K562 (cell line): Measurements from ENCODE around the gene RFWD3. TPM values are rescaled to one million over a fixed set of nuclear protein-coding genes. Genes with fewer than 3 reads are reported as not detected.

Experiments used
- ATAC-seq: fragments of 200-7000 bp; cut with Tn5 transposase; 3 replicates; pipeline ENCODE4 v1.9.1; 2020; ENCODE audit warnings: moderate library complexity
- BruUV-seq: library from RNA; stranded (reverse); fragments of 400-500 nt; replicated peaks from 2 replicates; lab custom pipeline; 2021; lab: Mats Ljungman, UMichigan
- CTCF ChIA-PET: fragments of 300-600 bp; formaldehyde crosslinking; extraction: SDS; loops from one replicate; lab custom pipeline; 2021; ENCODE audit warnings: low intra/inter-chr PET ratio; lab: Yijun Ruan, JAX
- POLR2A ChIA-PET: fragments of 300-600, 350-650 bp; sonication (Branson Sonifier 250); formaldehyde crosslinking; extraction: SDS; loops from one replicate; lab custom pipeline; 2021; ENCODE audit warnings: antibody characterized with exemption, inconsistent platforms; lab: Yijun Ruan, JAX
- DNase-seq, 4 experiments: peaks; one replicate each; pipeline versions ENCODE4 v3.0.0 to v3.0.0-alpha.2; 2011 to 2018; ENCODE audit warnings: low spot score in 3 of 4, mixed read lengths in 3 of 4; ENCODE audit errors: extremely low read depth in 1 of 4
- FAIRE-seq: peaks from 2 replicates; lab custom pipeline; 2011; peaks lifted over from hg19 to GRCh38; lab: Jason Lieb, UNC
- H2AFZ ChIP-seq: 2 replicates; pipeline ENCODE4 v1.6.0; 2011; ENCODE audit warnings: low read depth, low read length, control low read depth, inconsistent platforms
- H3K27ac ChIP-seq: fragments of 200-600 bp; 3 replicates; pipeline ENCODE4 v1.8.0; 2011; ENCODE audit warnings: low read depth, mild to moderate bottlenecking, control low read depth, inconsistent platforms, low read length, moderate library complexity, mixed read lengths; ENCODE audit errors: extremely low read depth
- H3K27me3 ChIP-seq, 2 experiments: fragments of 300-600 bp in 1 of 2; 2 replicates in 1 of 2; 3 replicates in 1 of 2; pipeline versions ENCODE4 v1.6.0 to v1.8.0; 2011; ENCODE audit warnings: inconsistent platforms in 2 of 2, low read length in 2 of 2, mild to moderate bottlenecking in 1 of 2, mixed read lengths in 1 of 2, moderate library complexity in 1 of 2; ENCODE audit not compliant: control insufficient read depth in 2 of 2, insufficient read depth in 2 of 2
- H3K36me3 ChIP-seq: fragments of 300-600 bp; 3 replicates; pipeline ENCODE4 v1.8.0; 2011; ENCODE audit warnings: mild to moderate bottlenecking, low read length, inconsistent platforms; ENCODE audit not compliant: control insufficient read depth, insufficient read depth
- H3K4me1 ChIP-seq, 2 experiments: fragments of 200-600 bp in 1 of 2; replicated peaks in 1 of 2; 2 replicates in 1 of 2; 3 replicates in 1 of 2; pipeline versions ENCODE4 v1.5.1 to v1.8.0; 2011; ENCODE audit warnings: inconsistent platforms in 2 of 2, low read length in 2 of 2, mild to moderate bottlenecking in 1 of 2, mixed read lengths in 1 of 2, moderate library complexity in 1 of 2; ENCODE audit not compliant: control insufficient read depth in 2 of 2, insufficient read depth in 2 of 2
- H3K4me2 ChIP-seq: 2 replicates; pipeline ENCODE4 v1.6.1; 2011; ENCODE audit warnings: low read length, control low read depth, inconsistent platforms, mixed read lengths; ENCODE audit not compliant: insufficient read depth
- H3K4me3 ChIP-seq: fragments of 200-600 bp; sonication (generic), shearing (Covaris generic); 2 replicates; pipeline ENCODE4 v1.5.1; 2016; ENCODE audit warnings: control low read depth, inconsistent platforms
- H3K79me2 ChIP-seq: fragments of 200-600 bp; 3 replicates; pipeline ENCODE4 v1.8.0; 2011; ENCODE audit warnings: low read length, inconsistent platforms; ENCODE audit not compliant: control insufficient read depth, insufficient read depth
- H3K9ac ChIP-seq, 2 experiments: 2 replicates each; pipeline versions ENCODE4 v1.6.0 to v1.6.1; 2011; ENCODE audit warnings: low read depth in 2 of 2, low read length in 2 of 2, control low read depth in 1 of 2, inconsistent platforms in 1 of 2, mild to moderate bottlenecking in 1 of 2, mixed read lengths in 1 of 2; ENCODE audit not compliant: insufficient read depth in 1 of 2
- H3K9me1 ChIP-seq: one replicate; pipeline ENCODE4 v1.6.0; 2011; ENCODE audit warnings: inconsistent platforms, mild to moderate bottlenecking, low read length, moderate library complexity; ENCODE audit not compliant: control insufficient read depth, insufficient read depth
- H3K9me3 ChIP-seq: replicated peaks from 2 replicates; pipeline ENCODE4 v1.5.1; 2011; ENCODE audit warnings: low read depth, low read length, inconsistent platforms; ENCODE audit not compliant: control insufficient read depth, insufficient read depth
- H4K20me1 ChIP-seq: replicated peaks from 2 replicates; pipeline ENCODE4 v1.6.1; 2011; ENCODE audit warnings: low read length, inconsistent platforms, mixed read lengths; ENCODE audit not compliant: control insufficient read depth, insufficient read depth
- CBFA2T2 ChIP-seq: fragments of 450-650 bp; conservative IDR thresholded peaks from 2 replicates; pipeline ENCODE4 v1.6.1; 2017; ENCODE audit warnings: mild to moderate bottlenecking
- CREBBP ChIP-seq: IDR thresholded peaks from one replicate; pipeline ENCODE4 v1.6.1; 2012; ENCODE audit warnings: low read depth, mild to moderate bottlenecking, control low read depth, inconsistent platforms, low read length
- EP300 ChIP-seq: IDR thresholded peaks from 2 replicates; pipeline ENCODE4 v1.6.1; 2012; ENCODE audit warnings: low read length, improper control_type of control experiment
- ETV5 ChIP-seq: sonication (generic); formaldehyde crosslinking; IDR thresholded peaks from 2 replicates; pipeline ENCODE4 v1.4.0; 2020; ENCODE audit warnings: low read depth, mild to moderate bottlenecking, missing genetic modification reagents
- IRF2 ChIP-seq: sonication (generic); formaldehyde crosslinking; IDR thresholded peaks from 2 replicates; pipeline ENCODE4 v1.8.1; 2022; ENCODE audit warnings: mild to moderate bottlenecking, missing genetic modification reagents
- KDM1A ChIP-seq, 2 experiments: fragments of 450-650 bp; IDR thresholded peaks; 2 replicates each; pipeline ENCODE4 v1.6.1; 2016; ENCODE audit warnings: mild to moderate bottlenecking in 2 of 2
- KDM2B ChIP-seq: fragments of 250-450 bp; sonication (Bioruptor Pico); IDR thresholded peaks from 2 replicates; pipeline ENCODE4 v1.8.0; 2021; ENCODE audit warnings: mild to moderate bottlenecking, moderate library complexity
- RCOR1 ChIP-seq, 2 experiments: IDR thresholded peaks; 2 replicates each; pipeline ENCODE4 v1.6.1; 2012; ENCODE audit warnings: low read depth in 2 of 2, low read length in 2 of 2, borderline replicate concordance in 1 of 2, improper control_type of control experiment in 1 of 2
- TEAD1 ChIP-seq, 2 experiments: fragments of 450-650 bp in 1 of 2; sonication (generic) in 1 of 2; formaldehyde crosslinking; IDR thresholded peaks; 2 replicates each; pipeline versions ENCODE4 v1.4.0 to v1.8.0; 2020 to 2022; ENCODE audit warnings: mild to moderate bottlenecking in 2 of 2, missing genetic modification reagents in 1 of 2
- ZNF140 ChIP-seq: fragments of 250-450 bp; sonication (Bioruptor Pico); IDR thresholded peaks from 2 replicates; pipeline ENCODE4 v1.8.0; 2021; ENCODE audit warnings: moderate library complexity, mild to moderate bottlenecking, inconsistent platforms
- ZNF3 ChIP-seq: fragments of 250-450 bp; sonication (Bioruptor Pico); IDR thresholded peaks from 2 replicates; pipeline ENCODE4 v1.5.0; 2021; ENCODE audit warnings: mild to moderate bottlenecking, moderate library complexity
- ZNF395 ChIP-seq: fragments of 200-800 bp; sonication (Bioruptor generic); IDR thresholded peaks from 2 replicates; pipeline ENCODE4 v1.6.1; 2017; ENCODE audit warnings: missing genetic modification characterization, missing compliant biosample characterization
- WGBS: fragments of 100-300 bp; shearing (Covaris generic); methylation state at CpG from one replicate; pipeline ENCODE4 v1.1.6; 2016; ENCODE audit warnings: low coverage, mixed read lengths; ENCODE audit not compliant: insufficient coverage; ENCODE audit errors: missing lambda C conversion rate; 5-methylcytosine and 5-hydroxymethylcytosine counted together
- in situ Hi-C: fragments of 300-500 bp; cut with MboI; formaldehyde crosslinking; loops from 4 replicates; pipeline ENCODE4 v1.15.0; 2018; ENCODE audit warnings: inconsistent platforms, mixed read lengths
- intact Hi-C: fragments of 100-400 bp; cut with micrococcal nuclease; formaldehyde crosslinking; loops from 2 replicates; pipeline ENCODE4 v1.14.2; 2022
- polyA plus RNA-seq, 8 experiments: library from polyadenylated mRNA; depleted of rRNA in 4 of 8; stranded (reverse) in 5 of 8; unstranded in 3 of 8; fragments of >200 nt; fragmentation: Nextera tagmentation in 2 of 8; fragmentation: Illumina TruSeq in 1 of 8; extraction: Ambion mirVana in 2 of 8; extraction: Trizol in 1 of 8; gene quantifications; 2 replicates each; pipeline versions ENCODE4 v1.2.1 to v1.2.3, GENCODE V29; 2011 to 2014; ENCODE audit warnings: inconsistent platforms in 1 of 8, missing spikeins in 1 of 8
- total RNA-seq, 7 experiments: library from RNA; depleted of rRNA in 6 of 7; stranded (reverse); fragments of >200 nt in 6 of 7; fragmentation: Illumina TruSeq in 2 of 7; extraction: Trizol in 2 of 7; gene quantifications; 2 replicates each; pipeline versions ENCODE4 v1.2.1 to v1.2.3, GENCODE V29; 2011 to 2021; ENCODE audit warnings: low replicate concordance in 1 of 7

RFWD3 gene
- total and polyA plus RNA-seq, 9 of the 15 experiments (the other 6 are each of a cell fraction or from before 2014, with no cell fraction given) = 20.8 to 121 (median 79.0) TPM

GRCh38 chr16:74682556-74682955, 15.9 kb upstream of the RFWD3 start:
- Histone ChIP-seq H3K4me1 (peaks cover 0 to 6% of the 10 kb centered on the region in 2 experiments; a peak in 1 of 5 replicates), H3K36me3 (no peaks in the 10 kb centered on the region)
- no peak for TF ChIP-seq ZNF140 (CRISPR knock-in tag)
- no peak for TF ChIP-seq CBFA2T2
- no peak for TF ChIP-seq ETV5 (CRISPR knock-in tag)
- no peak for TF ChIP-seq RCOR1 (IDR thresholded peaks at IDR 0.05; ENCODE audit: borderline replicate concordance in 1 of 2, low read depth in 2 of 2, low read length in 2 of 2)
- TF ChIP-seq ZNF3 = no peak
- no peak for TF ChIP-seq KDM1A (IDR thresholded peaks at IDR 0.05)
- no peak for TF ChIP-seq IRF2
- TF ChIP-seq ZNF395 (CRISPR knock-in tag) = no peak
- TF ChIP-seq EP300 = no peak
- no peak for TF ChIP-seq CREBBP
- no peak for TF ChIP-seq KDM2B (CRISPR knock-in tag)
- no peak for TF ChIP-seq TEAD1 (CRISPR knock-in tag; IDR thresholded peaks at IDR 0.05)
- TF ChIP-seq, all 486 proteins: peak for 0
- no peak overlapping the region for H2AFZ ChIP-seq
- peaks cover 0 to 5% of the 10 kb centered on the region in 2 experiments; a peak in 2 of 5 replicates for H3K27me3 ChIP-seq
- no peaks in the 10 kb centered on the region for H3K9me1 ChIP-seq
- ATAC-seq (no peak; the same call in 2 of the 3 replicates), DNase-seq (no peak), FAIRE-seq (no peak)
- H3K9me3 ChIP-seq = no peaks in the 10 kb centered on the region
- no peaks in the 10 kb centered on the region for H3K79me2 ChIP-seq
- in situ Hi-C loops (no loop called here), intact Hi-C loops (no loop called here)
- no peak overlapping the region for H3K4me3 ChIP-seq
- ChIA-PET POLR2A (no interaction called here), CTCF (no interaction called here)
- 43% methylated on average over 11 of the region's 11 CpGs for WGBS
- no peak overlapping the region for H3K4me2 ChIP-seq
- peak overlapping the region in 1 of 2 experiments; percentile 74; a peak in 1 of 4 replicates for H3K9ac ChIP-seq
- BruUV-seq = no TSS peak
- H4K20me1 ChIP-seq = no peaks in the 10 kb centered on the region
- no peak overlapping the region for H3K27ac ChIP-seq
